ENCODE data around the gene ZNF574. TPM values are rescaled to one million over a fixed set of nuclear protein-coding genes. Genes with fewer than 3 reads are reported as not detected.

The ZNF574 gene
- total RNA-seq, 1 experiment from 2014 or later = 15.1 TPM

DNA sequence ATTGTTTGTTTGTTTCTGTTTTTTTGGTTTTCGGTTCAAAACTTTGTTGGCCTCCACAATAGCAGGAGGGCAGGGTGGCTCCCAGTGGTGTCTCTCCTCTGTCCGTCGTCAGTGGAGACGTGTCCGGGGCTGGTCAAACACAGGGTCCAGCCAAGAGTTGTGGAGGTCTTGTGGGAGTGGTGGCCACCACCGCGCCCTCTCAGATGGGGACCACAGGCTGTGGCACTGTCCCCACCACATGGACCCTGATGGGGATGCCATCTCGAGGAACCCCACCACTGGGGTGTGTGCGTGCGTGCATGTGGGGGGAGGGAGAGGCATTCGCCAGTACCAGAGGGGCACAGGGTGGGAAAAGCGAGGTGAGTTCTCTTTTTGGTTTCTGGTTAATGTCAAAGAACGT is 13.8 kb downstream of the ZNF574 start:
- peak; percentile 48 for DNase-seq
- Histone ChIP-seq H2AFZ (ENCODE audit: low read length) (no peak overlapping the region), H3K9me2 (replicated peaks; ENCODE audit: insufficient read depth, low read length) (no peaks in the 10 kb centered on the region), H3K9ac (ENCODE audit: low read length) (no peak overlapping the region), H4K20me1 (ENCODE audit: insufficient read depth, low read depth, low read length) (peaks cover 11% of the 10 kb centered on the region; the same call in 1 of the 2 replicates), H3K27me3 (ENCODE audit: low read length) (no peaks in the 10 kb centered on the region), H3K27ac (ENCODE audit: low read length) (no peak overlapping the region), H3K79me2 (ENCODE audit: low read length) (no peaks in the 10 kb centered on the region), H3K4me3 (ENCODE audit: low read length) (no peak overlapping the region), H3K4me1 (ENCODE audit: low read length) (peaks cover 69% of the 10 kb centered on the region), H3K36me3 (ENCODE audit: insufficient read depth, low read length) (peaks cover 26% of the 10 kb centered on the region), H3K9me3 (ENCODE audit: low read length) (no peaks in the 10 kb centered on the region), H3K4me2 (ENCODE audit: low read depth, low read length, poor library complexity, severe bottlenecking) (no peak overlapping the region)

DNA sequence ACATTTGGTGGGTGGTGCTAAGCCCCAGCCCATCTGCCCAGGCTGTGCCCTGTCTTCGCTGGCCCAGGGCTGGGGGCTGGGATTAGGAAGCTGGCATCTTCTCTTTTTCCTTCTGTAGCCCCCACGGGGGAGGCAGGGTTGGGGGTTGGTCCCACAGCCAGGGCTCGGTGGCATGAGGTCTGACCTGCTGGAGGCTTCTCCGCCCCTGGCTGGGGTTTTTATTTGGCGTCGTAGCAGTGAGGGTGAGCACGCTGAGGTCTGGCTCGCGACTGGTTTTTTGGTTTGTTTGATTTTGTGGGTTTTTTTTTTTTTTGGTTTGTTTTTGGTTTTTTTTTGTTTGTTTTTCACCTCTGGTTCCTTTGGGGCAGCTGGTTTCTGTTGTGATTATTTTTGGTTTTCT is 14.7 kb downstream of the ZNF574 start:
- no peak overlapping the region for H3K4me3 ChIP-seq (ENCODE audit: low read length)
- no peaks in the 10 kb centered on the region for H3K9me3 ChIP-seq (ENCODE audit: low read length)
- H3K27me3 ChIP-seq (ENCODE audit: low read length) = no peaks in the 10 kb centered on the region
- H3K79me2 ChIP-seq (ENCODE audit: low read length) = no peaks in the 10 kb centered on the region
- peak; percentile 38 for DNase-seq
- no peak overlapping the region for H3K27ac ChIP-seq (ENCODE audit: low read length)
- peaks cover 70% of the 10 kb centered on the region for H3K4me1 ChIP-seq (ENCODE audit: low read length)
- no peak overlapping the region for H2AFZ ChIP-seq (ENCODE audit: low read length)
- H3K36me3 ChIP-seq (ENCODE audit: insufficient read depth, low read length) = peaks cover 35% of the 10 kb centered on the region
- no peak overlapping the region for H3K4me2 ChIP-seq (ENCODE audit: low read depth, low read length, poor library complexity, severe bottlenecking)
- H3K9ac ChIP-seq (ENCODE audit: low read length) = no peak overlapping the region
- peaks cover 20% of the 10 kb centered on the region; the same call in 1 of the 2 replicates for H4K20me1 ChIP-seq (ENCODE audit: insufficient read depth, low read depth, low read length)
- H3K9me2 ChIP-seq (replicated peaks; ENCODE audit: insufficient read depth, low read length) = no peaks in the 10 kb centered on the region

DNA sequence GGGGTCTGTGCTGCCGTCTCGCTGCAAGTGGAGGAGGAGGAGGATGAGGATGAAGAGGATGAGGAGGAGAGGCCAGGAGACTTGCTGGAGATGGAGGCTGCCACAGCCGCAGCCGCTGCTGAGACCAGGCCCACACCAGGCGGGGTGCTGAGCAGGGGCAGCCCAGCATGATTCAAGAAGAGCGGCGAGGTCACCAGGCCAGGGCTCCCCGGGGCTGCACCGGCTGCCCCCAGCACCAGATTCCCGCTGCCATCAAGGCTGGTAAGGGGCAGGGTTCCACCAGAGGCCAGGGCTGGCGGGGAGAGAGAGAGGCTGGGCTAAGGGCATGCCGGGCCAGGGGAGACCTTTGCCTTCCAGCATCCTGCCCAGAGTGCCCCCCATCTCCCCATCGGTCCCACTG is 15.3 kb downstream of the ZNF574 start:
- Histone ChIP-seq H3K9me3 (ENCODE audit: low read length) (no peaks in the 10 kb centered on the region), H3K27ac (ENCODE audit: low read length) (no peak overlapping the region), H3K9me2 (replicated peaks; ENCODE audit: insufficient read depth, low read length) (no peaks in the 10 kb centered on the region), H4K20me1 (ENCODE audit: insufficient read depth, low read depth, low read length) (peaks cover 26% of the 10 kb centered on the region; the same call in 1 of the 2 replicates), H3K79me2 (ENCODE audit: low read length) (no peaks in the 10 kb centered on the region), H3K36me3 (ENCODE audit: insufficient read depth, low read length) (peaks cover 38% of the 10 kb centered on the region), H3K9ac (ENCODE audit: low read length) (no peak overlapping the region), H3K4me2 (ENCODE audit: low read depth, low read length, poor library complexity, severe bottlenecking) (no peak overlapping the region), H3K27me3 (ENCODE audit: low read length) (no peaks in the 10 kb centered on the region), H2AFZ (ENCODE audit: low read length) (no peak overlapping the region), H3K4me3 (ENCODE audit: low read length) (no peak overlapping the region), H3K4me1 (ENCODE audit: low read length) (peaks cover 70% of the 10 kb centered on the region)
- no peak for DNase-seq

DNA sequence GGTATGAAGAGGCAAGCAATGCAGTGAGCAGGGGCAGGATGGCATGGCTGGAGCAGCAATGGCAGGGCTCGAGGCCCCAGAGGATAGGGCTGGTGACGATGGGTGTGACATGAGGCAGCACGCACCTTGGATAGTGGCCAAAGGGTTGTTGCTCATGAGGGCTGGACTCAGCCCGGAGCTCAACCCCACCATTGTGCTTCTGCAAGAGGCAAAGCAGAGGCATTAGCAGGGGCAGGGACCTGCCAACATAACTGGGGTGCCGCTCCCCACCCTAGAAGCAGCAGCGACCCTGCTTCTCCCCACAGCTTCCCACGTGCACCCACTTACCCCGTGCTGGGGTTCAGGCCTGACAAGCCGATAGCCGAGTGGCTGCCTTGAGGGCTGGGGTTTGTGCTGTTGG is 15.8 kb downstream of the ZNF574 start:
- Histone ChIP-seq H3K4me1 (ENCODE audit: low read length) (peaks cover 69% of the 10 kb centered on the region), H3K9me2 (replicated peaks; ENCODE audit: insufficient read depth, low read length) (no peaks in the 10 kb centered on the region), H3K4me2 (ENCODE audit: low read depth, low read length, poor library complexity, severe bottlenecking) (no peak overlapping the region), H3K27ac (ENCODE audit: low read length) (no peak overlapping the region), H3K9me3 (ENCODE audit: low read length) (no peaks in the 10 kb centered on the region), H3K27me3 (ENCODE audit: low read length) (no peaks in the 10 kb centered on the region), H3K4me3 (ENCODE audit: low read length) (no peak overlapping the region), H3K79me2 (ENCODE audit: low read length) (no peaks in the 10 kb centered on the region), H3K36me3 (ENCODE audit: insufficient read depth, low read length) (peaks cover 42% of the 10 kb centered on the region), H4K20me1 (ENCODE audit: insufficient read depth, low read depth, low read length) (peaks cover 30% of the 10 kb centered on the region; the same call in 1 of the 2 replicates), H3K9ac (ENCODE audit: low read length) (no peak overlapping the region), H2AFZ (ENCODE audit: low read length) (no peak overlapping the region)
- DNase-seq = peak; percentile 41

DNA sequence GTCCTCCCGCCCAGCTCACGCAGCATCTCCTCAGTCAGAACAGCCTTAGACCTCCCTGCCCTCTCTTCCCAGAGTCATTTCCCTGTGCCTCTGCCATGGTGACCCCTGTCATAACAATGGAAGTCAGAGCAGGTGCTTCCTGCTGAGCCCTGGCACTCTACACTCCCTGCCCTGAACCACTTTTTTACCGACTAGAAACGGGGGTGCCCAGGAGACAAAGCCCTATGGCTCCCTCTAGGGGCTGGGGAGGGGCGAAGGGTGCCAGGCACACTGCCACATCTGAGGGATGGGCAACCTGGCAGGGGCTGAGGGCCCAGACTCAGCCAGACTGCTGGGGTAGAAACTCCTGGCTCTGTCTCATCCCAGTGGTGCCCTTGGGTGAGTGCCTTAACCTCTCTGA is 16.4 kb downstream of the ZNF574 start:
- Histone ChIP-seq H3K36me3 (ENCODE audit: insufficient read depth, low read length) (peaks cover 45% of the 10 kb centered on the region), H3K79me2 (ENCODE audit: low read length) (no peaks in the 10 kb centered on the region), H3K4me2 (ENCODE audit: low read depth, low read length, poor library complexity, severe bottlenecking) (no peak overlapping the region), H3K27ac (ENCODE audit: low read length) (no peak overlapping the region), H2AFZ (ENCODE audit: low read length) (no peak overlapping the region), H3K9ac (ENCODE audit: low read length) (no peak overlapping the region), H3K9me3 (ENCODE audit: low read length) (no peaks in the 10 kb centered on the region), H3K9me2 (replicated peaks; ENCODE audit: insufficient read depth, low read length) (no peaks in the 10 kb centered on the region), H4K20me1 (ENCODE audit: insufficient read depth, low read depth, low read length) (peaks cover 32% of the 10 kb centered on the region; the same call in 1 of the 2 replicates), H3K4me1 (ENCODE audit: low read length) (peaks cover 65% of the 10 kb centered on the region), H3K27me3 (ENCODE audit: low read length) (no peaks in the 10 kb centered on the region), H3K4me3 (ENCODE audit: low read length) (no peak overlapping the region)
- peak; percentile 78 for DNase-seq

DNA sequence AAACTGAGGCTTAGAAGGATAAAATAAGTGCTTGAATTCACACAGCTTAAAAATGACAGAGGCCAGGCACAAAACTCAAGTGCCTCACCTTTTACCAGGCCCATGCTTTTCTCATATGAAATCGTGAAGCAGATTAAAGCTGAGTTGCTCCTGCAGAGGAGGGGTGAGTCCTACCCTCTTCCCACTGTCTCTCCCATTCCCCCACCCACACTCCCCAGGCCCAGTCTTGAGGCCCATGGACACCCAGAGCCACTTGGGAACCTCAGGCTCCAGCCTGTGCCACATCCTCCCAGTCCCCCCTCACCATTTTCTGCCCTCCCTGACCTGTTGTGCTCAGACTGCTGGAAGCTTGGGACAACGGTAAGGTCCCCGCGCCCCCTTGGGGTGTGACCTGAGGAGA is 17.5 kb downstream of the ZNF574 start:
- no peaks in the 10 kb centered on the region for H3K9me3 ChIP-seq (ENCODE audit: low read length)
- no peak for DNase-seq
- no peak overlapping the region for H2AFZ ChIP-seq (ENCODE audit: low read length)
- peaks cover 54% of the 10 kb centered on the region for H3K4me1 ChIP-seq (ENCODE audit: low read length)
- H3K27me3 ChIP-seq (ENCODE audit: low read length) = no peaks in the 10 kb centered on the region
- no peak overlapping the region for H3K4me2 ChIP-seq (ENCODE audit: low read depth, low read length, poor library complexity, severe bottlenecking)
- H3K36me3 ChIP-seq (ENCODE audit: insufficient read depth, low read length) = peaks cover 48% of the 10 kb centered on the region
- H3K27ac ChIP-seq (ENCODE audit: low read length) = peak overlapping the region; percentile 36; the same call in 1 of the 2 replicates
- H3K9me2 ChIP-seq (replicated peaks; ENCODE audit: insufficient read depth, low read length) = no peaks in the 10 kb centered on the region
- H3K9ac ChIP-seq (ENCODE audit: low read length) = no peak overlapping the region
- peaks cover 32% of the 10 kb centered on the region; the same call in 1 of the 2 replicates for H4K20me1 ChIP-seq (ENCODE audit: insufficient read depth, low read depth, low read length)
- no peaks in the 10 kb centered on the region for H3K79me2 ChIP-seq (ENCODE audit: low read length)
- no peak overlapping the region for H3K4me3 ChIP-seq (ENCODE audit: low read length)

DNA sequence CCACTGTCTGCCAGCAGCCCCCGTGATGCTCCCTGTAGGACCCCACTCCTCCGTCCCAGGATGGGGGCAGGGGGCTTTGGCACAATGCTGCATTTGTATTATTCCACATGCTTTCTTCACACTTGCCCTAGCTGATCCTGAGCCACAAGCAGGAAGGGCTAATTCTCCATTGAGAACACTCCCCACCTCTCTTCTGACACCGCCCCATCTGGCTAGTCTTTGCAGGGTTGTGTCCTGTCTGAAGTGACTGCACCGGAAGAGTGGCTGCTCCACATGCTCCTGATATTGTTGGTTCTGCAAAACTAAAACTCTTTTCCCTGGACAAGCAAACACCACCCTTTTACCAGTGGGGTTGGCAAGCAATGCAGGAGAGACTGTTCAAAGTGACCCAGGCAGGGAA is 18.0 kb downstream of the ZNF574 start:
- H3K4me1 ChIP-seq (ENCODE audit: low read length) = peaks cover 49% of the 10 kb centered on the region
- H3K9ac ChIP-seq (ENCODE audit: low read length) = no peak overlapping the region
- peaks cover 50% of the 10 kb centered on the region for H3K36me3 ChIP-seq (ENCODE audit: insufficient read depth, low read length)
- H3K79me2 ChIP-seq (ENCODE audit: low read length) = no peaks in the 10 kb centered on the region
- no peaks in the 10 kb centered on the region for H3K9me3 ChIP-seq (ENCODE audit: low read length)
- H3K27ac ChIP-seq (ENCODE audit: low read length) = peak overlapping the region; percentile 36; the same call in 1 of the 2 replicates
- no peak for DNase-seq
- no peak overlapping the region for H2AFZ ChIP-seq (ENCODE audit: low read length)
- no peak overlapping the region for H3K4me3 ChIP-seq (ENCODE audit: low read length)
- H3K27me3 ChIP-seq (ENCODE audit: low read length) = no peaks in the 10 kb centered on the region
- H3K9me2 ChIP-seq (replicated peaks; ENCODE audit: insufficient read depth, low read length) = no peaks in the 10 kb centered on the region
- peaks cover 32% of the 10 kb centered on the region; the same call in 1 of the 2 replicates for H4K20me1 ChIP-seq (ENCODE audit: insufficient read depth, low read depth, low read length)
- H3K4me2 ChIP-seq (ENCODE audit: low read depth, low read length, poor library complexity, severe bottlenecking) = no peak overlapping the region

DNA sequence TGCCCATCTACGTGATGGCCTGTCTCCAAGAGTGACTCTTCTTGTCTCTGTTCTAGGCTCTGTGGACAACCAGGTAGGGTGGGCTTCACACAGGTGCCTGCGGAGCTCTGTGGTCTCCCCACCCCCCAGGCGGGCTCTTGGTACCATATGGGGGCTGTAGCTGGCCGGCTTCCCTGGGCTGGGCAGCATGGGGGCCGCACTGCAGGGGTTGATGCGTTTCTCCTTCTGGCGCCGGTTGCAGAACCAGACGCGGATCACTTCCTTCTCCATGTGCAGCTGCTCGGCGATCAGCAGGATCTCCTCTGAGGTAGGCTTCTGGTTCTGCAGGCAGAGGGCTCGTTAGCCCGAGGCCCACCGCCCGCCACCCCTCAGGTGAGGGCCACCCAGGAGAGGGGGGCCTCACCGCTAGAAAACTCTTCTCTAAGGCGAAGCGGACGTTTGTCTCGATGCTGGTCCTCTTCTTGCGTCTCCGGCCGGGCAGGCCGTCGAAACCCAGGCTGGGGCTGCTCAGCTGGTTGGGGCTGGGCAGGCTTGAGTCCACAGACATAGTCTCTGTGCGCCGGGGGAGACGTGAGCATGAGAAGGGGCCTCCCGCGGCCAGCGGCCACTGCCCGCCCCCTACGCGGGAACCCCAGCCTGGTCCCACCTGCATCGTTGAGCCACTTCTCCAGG is 19.3 kb downstream of the ZNF574 start:
- Histone ChIP-seq H3K9me2 (replicated peaks; ENCODE audit: insufficient read depth, low read length) (no peaks in the 10 kb centered on the region), H3K4me3 (ENCODE audit: low read length) (no peak overlapping the region), H3K27ac (ENCODE audit: low read length) (no peak overlapping the region), H2AFZ (ENCODE audit: low read length) (no peak overlapping the region), H4K20me1 (ENCODE audit: insufficient read depth, low read depth, low read length) (peaks cover 32% of the 10 kb centered on the region; the same call in 1 of the 2 replicates), H3K4me1 (ENCODE audit: low read length) (peaks cover 38% of the 10 kb centered on the region), H3K4me2 (ENCODE audit: low read depth, low read length, poor library complexity, severe bottlenecking) (no peak overlapping the region), H3K9ac (ENCODE audit: low read length) (no peak overlapping the region), H3K36me3 (ENCODE audit: insufficient read depth, low read length) (peaks cover 58% of the 10 kb centered on the region), H3K27me3 (ENCODE audit: low read length) (no peaks in the 10 kb centered on the region), H3K79me2 (ENCODE audit: low read length) (no peaks in the 10 kb centered on the region), H3K9me3 (ENCODE audit: low read length) (no peaks in the 10 kb centered on the region)
- no peak for DNase-seq
